IPS DF 6.9 (cell line): ENCODE results near the gene LRRC43.
"Not testable (repeated sequence)": the region's sequence is repeated elsewhere in the genome, so short reads cannot be mapped to it uniquely, and the experiment has no call there.

ENCODE experiments used
- DNase-seq: peaks from one replicate; pipeline ENCODE4 v3.0.0-alpha.2; 2013; ENCODE audit warnings: low read depth, low spot score
- H3K27ac ChIP-seq: one replicate; pipeline ENCODE4 v1.5.1; 2013; ENCODE audit warnings: low read length, control low read depth
- H3K27me3 ChIP-seq: 2 replicates; pipeline ENCODE4 v1.6.1; 2013; ENCODE audit warnings: mild to moderate bottlenecking, low read length; ENCODE audit not compliant: control insufficient read depth, insufficient read depth
- H3K36me3 ChIP-seq: 2 replicates; pipeline ENCODE4 v1.6.1; 2013; ENCODE audit warnings: low read length; ENCODE audit not compliant: control insufficient read depth, insufficient read depth
- H3K4me1 ChIP-seq: 2 replicates; pipeline ENCODE4 v1.6.1; 2013; ENCODE audit warnings: low read length; ENCODE audit not compliant: control insufficient read depth, insufficient read depth
- H3K4me3 ChIP-seq: 2 replicates; pipeline ENCODE4 v1.5.1; 2013; ENCODE audit warnings: mild to moderate bottlenecking, low read length
- H3K9me3 ChIP-seq: 2 replicates; pipeline ENCODE4 v1.6.1; 2013; ENCODE audit warnings: low read length, inconsistent platforms; ENCODE audit not compliant: control insufficient read depth, insufficient read depth
- WGBS: extraction: QIAGEN DNeasy Blood & Tissue Kit; methylation state at CpG from one replicate; pipeline ENCODE4 v1.1.7; 2013; ENCODE audit warnings: mixed read lengths, missing lambda C conversion rate; ENCODE audit not compliant: insufficient read length, insufficient coverage; 5-methylcytosine and 5-hydroxymethylcytosine counted together

Gene LRRC43

GRCh38 chr12:122172262-122172939 is 10.5 kb upstream of the LRRC43 start:
- Histone ChIP-seq H3K27ac (no peak overlapping the region), H3K36me3 (no peaks in the 10 kb centered on the region)
- WGBS: no CpG with 5 or more reads among the region's 17 CpGs

GRCh38 chr12:122174155-122174845 is 8.6 kb upstream of the LRRC43 start, which contains the start of gene IL31:
TSS of gene IL31 (minus strand) at chr12:122174221. CDS start at chr12:122174172, 49 bp downstream.
- no peak for DNase-seq
- Histone ChIP-seq H3K36me3 (no peaks in the 10 kb centered on the region), H3K4me1 (no peaks in the 10 kb centered on the region), H3K27me3 (no peaks in the 10 kb centered on the region), H3K9me3 (no peaks in the 10 kb centered on the region), H3K4me3 (no peak within 1 kb of the TSS), H3K27ac (no peak within 1 kb of the TSS)
- no CpG with 5 or more reads among the region's 17 CpGs for WGBS

More at GRCh38 chr12:122172262-122172939, 10.5 kb upstream of the LRRC43 start:
- H3K27me3 ChIP-seq: no peaks in the 10 kb centered on the region
- H3K4me1 ChIP-seq: no peaks in the 10 kb centered on the region
- no peaks in the 10 kb centered on the region for H3K9me3 ChIP-seq
- no peak overlapping the region for H3K4me3 ChIP-seq
- DNase-seq: no peak

GRCh38 chr12:122176473-122176872 is 6.5 kb upstream of the LRRC43 start:
- DNase-seq, H3K27ac ChIP-seq, H3K4me1 ChIP-seq, H3K36me3 ChIP-seq, H3K27me3 ChIP-seq, H3K4me3 ChIP-seq, H3K9me3 ChIP-seq: not testable (repeated sequence)
- WGBS: no CpG with 5 or more reads among the region's 4 CpGs

GRCh38 chr12:122183588-122183940 is 641 bp downstream of the LRRC43 start:
- H3K27ac ChIP-seq: no peak overlapping the region
- no peaks in the 10 kb centered on the region for H3K36me3 ChIP-seq
- no CpG with 5 or more reads among the region's 10 CpGs for WGBS
- no peaks in the 10 kb centered on the region; the same call in 1 of the 2 replicates for H3K27me3 ChIP-seq
- no peak for DNase-seq
- H3K4me3 ChIP-seq: peak overlapping the region; percentile 44; the same call in 1 of the 2 replicates
- no peaks in the 10 kb centered on the region for H3K9me3 ChIP-seq
- 0 out of 2 replicates have a peak, but pooled peaks cover 1% of the 10 kb centered on the region for H3K4me1 ChIP-seq

- no peaks in the 10 kb centered on the region; the same call in 1 of the 2 replicates for H3K27me3 ChIP-seq
- H3K9me3 ChIP-seq: no peaks in the 10 kb centered on the region
- WGBS: no CpG with 5 or more reads among the region's 18 CpGs
- H3K27ac ChIP-seq: no peak overlapping the region
- DNase-seq: no peak
- no peak overlapping the region for H3K4me3 ChIP-seq
- 0 out of 2 replicates have a peak, but pooled peaks cover 1% of the 10 kb centered on the region for H3K4me1 ChIP-seq
- no peaks in the 10 kb centered on the region for H3K36me3 ChIP-seq
Measured at GRCh38 chr12:122184517-122184916, 1.6 kb downstream of the LRRC43 start.

- no CpG with 5 or more reads among the region's 7 CpGs for WGBS
- Histone ChIP-seq H3K27ac (no peak overlapping the region), H3K4me1 (0 out of 2 replicates have a peak, but pooled peaks cover 1% of the 10 kb centered on the region), H3K36me3 (peaks cover under 1% of the 10 kb centered on the region; the same call in 1 of the 2 replicates), H3K27me3 (no peaks in the 10 kb centered on the region; the same call in 1 of the 2 replicates), H3K4me3 (no peak overlapping the region), H3K9me3 (no peaks in the 10 kb centered on the region)
- no peak for DNase-seq
Measured at GRCh38 chr12:122185079-122185478, 2.2 kb downstream of the LRRC43 start.

GRCh38 chr12:122185494-122186082 is 2.7 kb downstream of the LRRC43 start:
- 0 out of 2 replicates have a peak, but pooled peaks cover 1% of the 10 kb centered on the region for H3K4me1 ChIP-seq
- no CpG with 5 or more reads among the region's 10 CpGs for WGBS
- no peak overlapping the region for H3K27ac ChIP-seq
- no peaks in the 10 kb centered on the region for H3K9me3 ChIP-seq
- H3K4me3 ChIP-seq: no peak overlapping the region
- no peak for DNase-seq
- H3K27me3 ChIP-seq: no peaks in the 10 kb centered on the region; the same call in 1 of the 2 replicates
- peaks cover 2% of the 10 kb centered on the region; the same call in 1 of the 2 replicates for H3K36me3 ChIP-seq

GRCh38 chr12:122187466-122187865 is 4.5 kb downstream of the LRRC43 start:
- Histone ChIP-seq H3K27ac (no peak overlapping the region), H3K4me1 (0 out of 2 replicates have a peak, but pooled peaks cover 1% of the 10 kb centered on the region), H3K36me3 (peaks cover 2% of the 10 kb centered on the region; the same call in 1 of the 2 replicates), H3K4me3 (no peak overlapping the region), H3K9me3 (no peaks in the 10 kb centered on the region), H3K27me3 (no peaks in the 10 kb centered on the region; the same call in 1 of the 2 replicates)
- no peak for DNase-seq
- no CpG with 5 or more reads among the region's 12 CpGs for WGBS

- Histone ChIP-seq H3K4me3 (no peak overlapping the region), H3K27ac (no peak overlapping the region), H3K27me3 (no peaks in the 10 kb centered on the region), H3K4me1 (no peaks in the 10 kb centered on the region), H3K9me3 (no peaks in the 10 kb centered on the region), H3K36me3 (peaks cover 2% of the 10 kb centered on the region; the same call in 1 of the 2 replicates)
- WGBS: no CpG with 5 or more reads among the region's 34 CpGs
- no peak for DNase-seq
Measured at GRCh38 chr12:122189626-122190475, 6.9 kb downstream of the LRRC43 start.
